Measurements from ENCODE around the gene IFT88.
A peak's percentile ranks its signal among the peaks of the same experiment; 100 is the strongest.

IFT88 gene

GRCh38 chr13:20566898-20567874, at the start of gene IFT88:
Gene IFT88, plus strand, starts transcription at chr13:20567157. Its CDS starts 7,229 bp downstream, at chr13:20574386.
- no peak for TF ChIP-seq CTCF (IDR thresholded peaks at IDR 0.05; ENCODE audit: insufficient read depth, low read depth, low read length, missing control alignments)
- peak within 1 kb of the TSS; percentile 62 for H3K4me3 ChIP-seq (ENCODE audit: low read length)
- DNase-seq (ENCODE audit: low read depth) = peak; percentile 84

GRCh38 chr13:20518660-20519100, 48.3 kb upstream of the IFT88 start:
- no peak for TF ChIP-seq CTCF (IDR thresholded peaks at IDR 0.05; ENCODE audit: insufficient read depth, low read depth, low read length, missing control alignments)
- no peak for DNase-seq (ENCODE audit: low read depth)

GRCh38 chr13:20519875-20520274, 47.1 kb upstream of the IFT88 start:
- no peak for DNase-seq (ENCODE audit: low read depth)
- no peak for TF ChIP-seq CTCF (IDR thresholded peaks at IDR 0.05; ENCODE audit: insufficient read depth, low read depth, low read length, missing control alignments)
- H3K4me3 ChIP-seq (ENCODE audit: low read length) = no peak overlapping the region

More at GRCh38 chr13:20518660-20519100, 48.3 kb upstream of the IFT88 start:
- no peak overlapping the region for H3K4me3 ChIP-seq (ENCODE audit: low read length)

- no peak overlapping the region for H3K4me3 ChIP-seq (ENCODE audit: low read length)
- no peak for DNase-seq (ENCODE audit: low read depth)
- TF ChIP-seq CTCF (IDR thresholded peaks at IDR 0.05; ENCODE audit: insufficient read depth, low read depth, low read length, missing control alignments) = no peak
These were observed 45.4 kb upstream of the IFT88 start for GRCh38 chr13:20521364-20522115.

GRCh38 chr13:20525144-20525600, 41.8 kb upstream of the IFT88 start:
- H3K4me3 ChIP-seq (ENCODE audit: low read length) = peak overlapping the region; percentile 69
- DNase-seq (ENCODE audit: low read depth) = peak; percentile 6
- no peak for TF ChIP-seq CTCF (IDR thresholded peaks at IDR 0.05; ENCODE audit: insufficient read depth, low read depth, low read length, missing control alignments)

GRCh38 chr13:20525601-20526544, 41.1 kb upstream of the IFT88 start, which contains the start of gene CRYL1:
Gene CRYL1, minus strand, starts transcription at chr13:20525857. Its CDS starts 63 bp downstream, at chr13:20525794.
- TF ChIP-seq CTCF (IDR thresholded peaks at IDR 0.05; ENCODE audit: insufficient read depth, low read depth, low read length, missing control alignments) = no peak
- DNase-seq (ENCODE audit: low read depth) = peak; percentile 71
- H3K4me3 ChIP-seq (ENCODE audit: low read length) = peak within 1 kb of the TSS; percentile 69

All from epithelial cell of esophagus (primary cell).